HEK293 (cell line): ENCODE measurements around the gene EVC2.

Experiments used
- CTCF ChIA-PET: fragments of 350-600 bp; formaldehyde crosslinking; extraction: SDS; loops from one replicate; lab custom pipeline; 2021; ENCODE audit warnings: antibody characterized with exemption; lab: Yijun Ruan, JAX
- POLR2A ChIA-PET: fragments of 300-600 bp; formaldehyde crosslinking; extraction: SDS; loops from one replicate; lab custom pipeline; 2020; ENCODE audit warnings: antibody characterized with exemption, inconsistent platforms; lab: Yijun Ruan, JAX
- H3K27ac ChIP-seq: fragments of 200-500 bp; sonication (Bioruptor generic); 2 replicates; pipeline ENCODE4 v1.5.1; 2014; ENCODE audit warnings: low read depth, low read length, control low read depth, inconsistent platforms; ENCODE audit errors: extremely low read depth
- H3K36me3 ChIP-seq, 2 experiments: fragments of 200-500 bp in 1 of 2; sonication (Bioruptor generic) in 1 of 2; 1 replicate in 1 of 2; 2 replicates in 1 of 2; pipeline ENCODE4 v1.5.1; 2014 to 2017; ENCODE audit warnings: inconsistent platforms in 2 of 2, low read length in 2 of 2; ENCODE audit not compliant: control insufficient read depth in 2 of 2, insufficient read depth in 1 of 2
- H3K4me1 ChIP-seq: fragments of 200-500 bp; sonication (Bioruptor generic); 2 replicates; pipeline ENCODE4 v1.5.1; 2014; ENCODE audit warnings: mild to moderate bottlenecking, low read length, inconsistent platforms; ENCODE audit not compliant: control insufficient read depth, insufficient read depth
- H3K4me3 ChIP-seq: 2 replicates; pipeline ENCODE4 v1.5.1; 2011; ENCODE audit warnings: low read depth, mild to moderate bottlenecking, control low read depth, low read length, moderate library complexity
- H3K9me3 ChIP-seq: fragments of 200-500 bp; sonication (Bioruptor generic); 2 replicates; pipeline ENCODE4 v1.5.1; 2014; ENCODE audit warnings: low read depth, low read length, inconsistent platforms; ENCODE audit not compliant: control insufficient read depth, insufficient read depth
- BCL11B ChIP-seq: fragments of 450-650 bp; formaldehyde crosslinking; IDR thresholded peaks from 2 replicates; pipeline ENCODE4 v1.5.1; 2016; ENCODE audit warnings: low read depth, missing biosample characterization, missing genetic modification characterization
- GLIS1 ChIP-seq: fragments of 450-650 bp; formaldehyde crosslinking; IDR thresholded peaks from 2 replicates; pipeline ENCODE4 v1.5.1; 2016; ENCODE audit warnings: missing biosample characterization, missing genetic modification characterization
- KLF10 ChIP-seq: fragments of 450-650 bp; IDR thresholded peaks from 2 replicates; pipeline ENCODE4 v1.5.1; 2018; ENCODE audit warnings: missing biosample characterization, mild to moderate bottlenecking, missing genetic modification characterization
- MEIS1 ChIP-seq: sonication (generic); formaldehyde crosslinking; IDR thresholded peaks from 2 replicates; pipeline ENCODE4 v1.8.1; 2022; ENCODE audit warnings: missing genetic modification reagents, mild to moderate bottlenecking, borderline replicate concordance
- SALL2 ChIP-seq: fragments of 450-650 bp; formaldehyde crosslinking; IDR thresholded peaks from 2 replicates; pipeline ENCODE4 v1.5.0; 2017; ENCODE audit warnings: missing biosample characterization, mild to moderate bottlenecking, missing genetic modification characterization, borderline replicate concordance
- YY2 ChIP-seq: fragments of 450-650 bp; formaldehyde crosslinking; IDR thresholded peaks from 2 replicates; pipeline ENCODE4 v1.5.1; 2016; ENCODE audit warnings: missing biosample characterization, missing genetic modification characterization
- ZBTB1 ChIP-seq: fragments of 450-650 bp; formaldehyde crosslinking; IDR thresholded peaks from 2 replicates; pipeline ENCODE4 v1.5.1; 2016; ENCODE audit warnings: missing biosample characterization, missing genetic modification characterization
- ZFHX2 ChIP-seq: fragments of 450-650 bp; formaldehyde crosslinking; conservative IDR thresholded peaks from 2 replicates; pipeline ENCODE4 v1.5.1; 2016; ENCODE audit warnings: missing biosample characterization, missing genetic modification characterization
- ZIC2 ChIP-seq: fragments of 450-650 bp; formaldehyde crosslinking; IDR thresholded peaks from 2 replicates; pipeline ENCODE4 v1.5.1; 2016; ENCODE audit warnings: missing biosample characterization, missing genetic modification characterization
- ZNF10 ChIP-seq: fragments of 450-650 bp; formaldehyde crosslinking; IDR thresholded peaks from 2 replicates; pipeline ENCODE4 v1.5.1; 2017; ENCODE audit warnings: missing biosample characterization, missing genetic modification characterization
- ZNF174 ChIP-seq: fragments of 450-650 bp; formaldehyde crosslinking; IDR thresholded peaks from 2 replicates; pipeline ENCODE4 v1.5.0; 2017; ENCODE audit warnings: missing biosample characterization, mild to moderate bottlenecking, missing genetic modification characterization
- ZNF239 ChIP-seq: fragments of 450-650 bp; formaldehyde crosslinking; IDR thresholded peaks from 2 replicates; pipeline ENCODE4 v1.5.1; 2016; ENCODE audit warnings: missing biosample characterization, missing genetic modification characterization
- ZNF354C ChIP-seq: fragments of 450-650 bp; formaldehyde crosslinking; IDR thresholded peaks from 2 replicates; pipeline ENCODE4 v1.5.1; 2016; ENCODE audit warnings: missing biosample characterization, missing genetic modification characterization, low read depth, borderline replicate concordance
- ZNF362 ChIP-seq: fragments of 450-650 bp; formaldehyde crosslinking; IDR thresholded peaks from 2 replicates; pipeline ENCODE4 v1.5.1; 2016; ENCODE audit warnings: missing biosample characterization, missing genetic modification characterization
- ZNF473 ChIP-seq: fragments of 450-650 bp; formaldehyde crosslinking; IDR thresholded peaks from 2 replicates; pipeline ENCODE4 v1.5.1; 2017; ENCODE audit warnings: missing biosample characterization, missing genetic modification characterization
- ZNF48 ChIP-seq: fragments of 450-650 bp; formaldehyde crosslinking; IDR thresholded peaks from 2 replicates; pipeline ENCODE4 v1.5.1; 2016; ENCODE audit warnings: missing biosample characterization, missing genetic modification characterization
- ZNF488 ChIP-seq: fragments of 450-650 bp; formaldehyde crosslinking; IDR thresholded peaks from 2 replicates; pipeline ENCODE4 v1.5.1; 2016; ENCODE audit warnings: missing biosample characterization, missing genetic modification characterization
- ZNF549 ChIP-seq: fragments of 450-650 bp; IDR thresholded peaks from 2 replicates; pipeline ENCODE4 v1.5.1; 2018; ENCODE audit warnings: missing biosample characterization, missing genetic modification characterization, mild to moderate bottlenecking, inconsistent platforms, moderate library complexity
- ZNF621 ChIP-seq: fragments of 450-650 bp; formaldehyde crosslinking; IDR thresholded peaks from 2 replicates; pipeline ENCODE4 v1.5.1; 2017; ENCODE audit warnings: missing biosample characterization, missing genetic modification characterization
- ZNF776 ChIP-seq: fragments of 450-650 bp; formaldehyde crosslinking; IDR thresholded peaks from 2 replicates; pipeline ENCODE4 v1.5.0; 2017; ENCODE audit warnings: missing biosample characterization, missing genetic modification characterization, borderline replicate concordance
- TF ChIP-seq, protein P1 (sequence below): fragments of 450-650 bp; formaldehyde crosslinking; IDR thresholded peaks from 2 replicates; pipeline ENCODE4 v1.5.1; 2016; ENCODE audit warnings: missing biosample characterization, missing genetic modification characterization, low read depth
- TF ChIP-seq, protein P2 (sequence below): fragments of 450-650 bp; formaldehyde crosslinking; IDR thresholded peaks from 2 replicates; pipeline ENCODE4 v1.5.1; 2016; ENCODE audit warnings: missing biosample characterization, missing genetic modification characterization

Gene EVC2

GRCh38 chr4:5693871-5694270 lies 14.5 kb downstream of the EVC2 start:
- no peaks in the 10 kb centered on the region for H3K9me3 ChIP-seq
- ChIA-PET CTCF (no interaction called here), POLR2A (no interaction called here)
- no peaks in the 10 kb centered on the region for H3K36me3 ChIP-seq
- TF ChIP-seq SALL2 (tag by site-specific recombination) (no peak), ZNF239 (tag by site-specific recombination) (no peak), MEIS1 (CRISPR knock-in tag) (no peak), ZNF621 (tag by site-specific recombination) (no peak), ZNF174 (tag by site-specific recombination) (no peak), ZNF776 (no peak), YY2 (tag by site-specific recombination) (no peak), ZNF48 (tag by site-specific recombination) (no peak), ZNF473 (tag by site-specific recombination) (no peak), ZNF362 (tag by site-specific recombination) (no peak), ZIC2 (no peak), ZNF549 (tag by site-specific recombination) (no peak), ZBTB1 (tag by site-specific recombination) (no peak), ZNF354C (tag by site-specific recombination) (no peak), ZNF10 (tag by site-specific recombination) (no peak), ZFHX2 (tag by site-specific recombination) (no peak)
- TF ChIP-seq, protein P1, sequence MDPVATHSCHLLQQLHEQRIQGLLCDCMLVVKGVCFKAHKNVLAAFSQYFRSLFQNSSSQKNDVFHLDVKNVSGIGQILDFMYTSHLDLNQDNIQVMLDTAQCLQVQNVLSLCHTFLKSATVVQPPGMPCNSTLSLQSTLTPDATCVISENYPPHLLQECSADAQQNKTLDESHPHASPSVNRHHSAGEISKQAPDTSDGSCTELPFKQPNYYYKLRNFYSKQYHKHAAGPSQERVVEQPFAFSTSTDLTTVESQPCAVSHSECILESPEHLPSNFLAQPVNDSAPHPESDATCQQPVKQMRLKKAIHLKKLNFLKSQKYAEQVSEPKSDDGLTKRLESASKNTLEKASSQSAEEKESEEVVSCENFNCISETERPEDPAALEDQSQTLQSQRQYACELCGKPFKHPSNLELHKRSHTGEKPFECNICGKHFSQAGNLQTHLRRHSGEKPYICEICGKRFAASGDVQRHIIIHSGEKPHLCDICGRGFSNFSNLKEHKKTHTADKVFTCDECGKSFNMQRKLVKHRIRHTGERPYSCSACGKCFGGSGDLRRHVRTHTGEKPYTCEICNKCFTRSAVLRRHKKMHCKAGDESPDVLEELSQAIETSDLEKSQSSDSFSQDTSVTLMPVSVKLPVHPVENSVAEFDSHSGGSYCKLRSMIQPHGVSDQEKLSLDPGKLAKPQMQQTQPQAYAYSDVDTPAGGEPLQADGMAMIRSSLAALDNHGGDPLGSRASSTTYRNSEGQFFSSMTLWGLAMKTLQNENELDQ, result no peak
- no peak overlapping the region for H3K4me3 ChIP-seq
- no peaks in the 10 kb centered on the region for H3K4me1 ChIP-seq
- no peak overlapping the region for H3K27ac ChIP-seq

- Histone ChIP-seq H3K4me1 (no peaks in the 10 kb centered on the region), H3K4me3 (no peak overlapping the region), H3K36me3 (no peaks in the 10 kb centered on the region), H3K9me3 (no peaks in the 10 kb centered on the region), H3K27ac (no peak overlapping the region)
- CTCF ChIA-PET, result no interaction called here
- POLR2A ChIA-PET, result no interaction called here
- TF ChIP-seq GLIS1, result no peak
- no peak for TF ChIP-seq ZNF362 (tag by site-specific recombination)
- no peak for TF ChIP-seq KLF10 (tag by site-specific recombination)
- TF ChIP-seq, protein P2, sequence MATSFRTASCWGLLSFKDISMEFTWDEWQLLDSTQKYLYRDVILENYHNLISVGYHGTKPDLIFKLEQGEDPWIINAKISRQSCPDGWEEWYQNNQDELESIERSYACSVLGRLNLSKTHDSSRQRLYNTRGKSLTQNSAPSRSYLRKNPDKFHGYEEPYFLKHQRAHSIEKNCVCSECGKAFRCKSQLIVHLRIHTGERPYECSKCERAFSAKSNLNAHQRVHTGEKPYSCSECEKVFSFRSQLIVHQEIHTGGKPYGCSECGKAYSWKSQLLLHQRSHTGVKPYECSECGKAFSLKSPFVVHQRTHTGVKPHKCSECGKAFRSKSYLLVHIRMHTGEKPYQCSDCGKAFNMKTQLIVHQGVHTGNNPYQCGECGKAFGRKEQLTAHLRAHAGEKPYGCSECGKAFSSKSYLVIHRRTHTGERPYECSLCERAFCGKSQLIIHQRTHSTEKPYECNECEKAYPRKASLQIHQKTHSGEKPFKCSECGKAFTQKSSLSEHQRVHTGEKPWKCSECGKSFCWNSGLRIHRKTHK (tag by site-specific recombination), result no peak
- TF ChIP-seq ZNF488 (tag by site-specific recombination), result no peak
- no peak for TF ChIP-seq BCL11B (tag by site-specific recombination)
Observed at GRCh38 chr4:5691491-5692132, 16.7 kb downstream of the EVC2 start.
